HEK293 (cell line): ENCODE results near the gene IWS1.

ENCODE experiments used
- CTCF ChIA-PET: fragments of 350-600 bp; formaldehyde crosslinking; extraction: SDS; loops from one replicate; lab custom pipeline; 2021; ENCODE audit warnings: antibody characterized with exemption; lab: Yijun Ruan, JAX
- POLR2A ChIA-PET: fragments of 300-600 bp; formaldehyde crosslinking; extraction: SDS; loops from one replicate; lab custom pipeline; 2020; ENCODE audit warnings: antibody characterized with exemption, inconsistent platforms; lab: Yijun Ruan, JAX
- H3K27ac ChIP-seq: fragments of 200-500 bp; sonication (Bioruptor generic); 2 replicates; pipeline ENCODE4 v1.5.1; 2014; ENCODE audit warnings: low read depth, low read length, control low read depth, inconsistent platforms; ENCODE audit errors: extremely low read depth
- H3K36me3 ChIP-seq, 2 experiments: fragments of 200-500 bp in 1 of 2; sonication (Bioruptor generic) in 1 of 2; 1 replicate in 1 of 2; 2 replicates in 1 of 2; pipeline ENCODE4 v1.5.1; 2014 to 2017; ENCODE audit warnings: inconsistent platforms in 2 of 2, low read length in 2 of 2; ENCODE audit not compliant: control insufficient read depth in 2 of 2, insufficient read depth in 1 of 2
- H3K4me1 ChIP-seq: fragments of 200-500 bp; sonication (Bioruptor generic); 2 replicates; pipeline ENCODE4 v1.5.1; 2014; ENCODE audit warnings: mild to moderate bottlenecking, low read length, inconsistent platforms; ENCODE audit not compliant: control insufficient read depth, insufficient read depth
- H3K4me3 ChIP-seq: 2 replicates; pipeline ENCODE4 v1.5.1; 2011; ENCODE audit warnings: low read depth, mild to moderate bottlenecking, control low read depth, low read length, moderate library complexity
- H3K9me3 ChIP-seq: fragments of 200-500 bp; sonication (Bioruptor generic); 2 replicates; pipeline ENCODE4 v1.5.1; 2014; ENCODE audit warnings: low read depth, low read length, inconsistent platforms; ENCODE audit not compliant: control insufficient read depth, insufficient read depth
- KLF9 ChIP-seq: fragments of 450-650 bp; formaldehyde crosslinking; IDR thresholded peaks from 2 replicates; pipeline ENCODE4 v1.5.1; 2016; ENCODE audit warnings: missing biosample characterization, missing genetic modification characterization, low read depth
- OVOL3 ChIP-seq: fragments of 450-650 bp; formaldehyde crosslinking; IDR thresholded peaks from 2 replicates; pipeline ENCODE4 v1.5.1; 2016; ENCODE audit warnings: missing biosample characterization, missing genetic modification characterization
- ZIC2 ChIP-seq: fragments of 450-650 bp; formaldehyde crosslinking; IDR thresholded peaks from 2 replicates; pipeline ENCODE4 v1.5.1; 2016; ENCODE audit warnings: missing biosample characterization, missing genetic modification characterization
- ZNF114 ChIP-seq: fragments of 450-650 bp; formaldehyde crosslinking; IDR thresholded peaks from 2 replicates; pipeline ENCODE4 v1.5.0; 2017; ENCODE audit warnings: missing biosample characterization, missing genetic modification characterization
- ZNF138 ChIP-seq: fragments of 450-650 bp; formaldehyde crosslinking; IDR thresholded peaks from 2 replicates; pipeline ENCODE4 v1.5.1; 2016; ENCODE audit warnings: missing biosample characterization, missing genetic modification characterization, borderline replicate concordance
- ZNF155 ChIP-seq: fragments of 450-650 bp; formaldehyde crosslinking; IDR thresholded peaks from 2 replicates; pipeline ENCODE4 v1.5.1; 2016; ENCODE audit warnings: missing biosample characterization, missing genetic modification characterization
- ZNF302 ChIP-seq: fragments of 450-650 bp; formaldehyde crosslinking; IDR thresholded peaks from 2 replicates; pipeline ENCODE4 v1.5.1; 2016; ENCODE audit warnings: missing biosample characterization, missing genetic modification characterization, low read depth
- ZNF350 ChIP-seq: fragments of 450-650 bp; formaldehyde crosslinking; IDR thresholded peaks from 2 replicates; pipeline ENCODE4 v1.5.0; 2017; ENCODE audit warnings: missing biosample characterization, mild to moderate bottlenecking, missing genetic modification characterization
- ZNF391 ChIP-seq: fragments of 450-650 bp; formaldehyde crosslinking; IDR thresholded peaks from 2 replicates; pipeline ENCODE4 v1.5.1; 2016; ENCODE audit warnings: low read depth, missing biosample characterization, missing genetic modification characterization, borderline replicate concordance
- ZNF473 ChIP-seq: fragments of 450-650 bp; formaldehyde crosslinking; IDR thresholded peaks from 2 replicates; pipeline ENCODE4 v1.5.1; 2017; ENCODE audit warnings: missing biosample characterization, missing genetic modification characterization
- ZNF48 ChIP-seq: fragments of 450-650 bp; formaldehyde crosslinking; IDR thresholded peaks from 2 replicates; pipeline ENCODE4 v1.5.1; 2016; ENCODE audit warnings: missing biosample characterization, missing genetic modification characterization
- ZNF560 ChIP-seq: fragments of 450-650 bp; formaldehyde crosslinking; IDR thresholded peaks from 2 replicates; pipeline ENCODE4 v1.5.1; 2017; ENCODE audit warnings: missing biosample characterization, missing genetic modification characterization, borderline replicate concordance
- ZNF664 ChIP-seq: fragments of 450-650 bp; formaldehyde crosslinking; IDR thresholded peaks from 2 replicates; pipeline ENCODE4 v1.5.1; 2016; ENCODE audit warnings: missing biosample characterization, missing genetic modification characterization
- ZNF677 ChIP-seq: fragments of 450-650 bp; IDR thresholded peaks from 2 replicates; pipeline ENCODE4 v1.5.0; 2018; ENCODE audit warnings: missing biosample characterization, mild to moderate bottlenecking, missing genetic modification characterization, moderate library complexity
- ZNF76 ChIP-seq: fragments of 450-650 bp; formaldehyde crosslinking; IDR thresholded peaks from 2 replicates; pipeline ENCODE4; 2016; ENCODE audit warnings: low read depth, missing biosample characterization, missing genetic modification characterization, borderline replicate concordance
- TF ChIP-seq, protein P1 (sequence below): fragments of 450-650 bp; formaldehyde crosslinking; IDR thresholded peaks from 2 replicates; pipeline ENCODE4 v1.5.1; 2016; ENCODE audit warnings: missing biosample characterization, missing genetic modification characterization
- TF ChIP-seq, protein P2 (sequence below): fragments of 450-650 bp; formaldehyde crosslinking; IDR thresholded peaks from 2 replicates; pipeline ENCODE4 v1.5.1; 2016; ENCODE audit warnings: missing biosample characterization, missing genetic modification characterization, borderline replicate concordance
- TF ChIP-seq, protein P3 (sequence below): fragments of 450-650 bp; formaldehyde crosslinking; IDR thresholded peaks from 2 replicates; pipeline ENCODE4 v1.5.1; 2016; ENCODE audit warnings: missing biosample characterization, missing genetic modification characterization
- TF ChIP-seq, protein P4 (sequence below): fragments of 450-650 bp; formaldehyde crosslinking; IDR thresholded peaks from 2 replicates; pipeline ENCODE4 v1.5.1; 2016; ENCODE audit warnings: missing biosample characterization, missing genetic modification characterization
- TF ChIP-seq, protein P5 (sequence below): fragments of 450-650 bp; formaldehyde crosslinking; IDR thresholded peaks from 2 replicates; pipeline ENCODE4 v1.5.1; 2016; ENCODE audit warnings: missing biosample characterization, missing genetic modification characterization
- TF ChIP-seq, protein P6 (sequence below): fragments of 450-650 bp; formaldehyde crosslinking; IDR thresholded peaks from 2 replicates; pipeline ENCODE4 v1.5.1; 2017; ENCODE audit warnings: missing biosample characterization, missing genetic modification characterization

Gene IWS1

DNA sequence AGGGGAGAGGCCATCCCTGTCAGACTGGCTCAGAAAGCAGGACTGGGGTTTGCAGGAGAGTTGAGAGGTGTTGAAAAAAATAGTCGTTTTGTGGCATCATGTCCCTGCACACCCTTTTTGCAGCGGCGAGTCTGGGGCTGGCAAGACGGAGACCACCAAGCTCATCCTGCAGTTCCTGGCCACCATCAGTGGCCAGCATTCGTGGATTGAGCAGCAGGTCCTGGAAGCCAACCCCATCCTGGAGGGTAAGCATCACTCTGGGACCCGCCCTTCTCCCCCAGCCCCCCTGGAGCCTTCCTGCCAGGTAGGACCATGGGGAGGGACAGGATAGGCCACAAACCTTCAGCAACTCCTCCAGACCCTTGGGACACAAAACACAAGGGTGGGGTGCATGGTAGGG, 43.4 kb upstream of the IWS1 start (continued):
- TF ChIP-seq ZNF473 (tag by site-specific recombination) = no peak
- TF ChIP-seq ZNF677 = no peak
- no peak for TF ChIP-seq ZNF114 (tag by site-specific recombination)
- TF ChIP-seq, protein P1, sequence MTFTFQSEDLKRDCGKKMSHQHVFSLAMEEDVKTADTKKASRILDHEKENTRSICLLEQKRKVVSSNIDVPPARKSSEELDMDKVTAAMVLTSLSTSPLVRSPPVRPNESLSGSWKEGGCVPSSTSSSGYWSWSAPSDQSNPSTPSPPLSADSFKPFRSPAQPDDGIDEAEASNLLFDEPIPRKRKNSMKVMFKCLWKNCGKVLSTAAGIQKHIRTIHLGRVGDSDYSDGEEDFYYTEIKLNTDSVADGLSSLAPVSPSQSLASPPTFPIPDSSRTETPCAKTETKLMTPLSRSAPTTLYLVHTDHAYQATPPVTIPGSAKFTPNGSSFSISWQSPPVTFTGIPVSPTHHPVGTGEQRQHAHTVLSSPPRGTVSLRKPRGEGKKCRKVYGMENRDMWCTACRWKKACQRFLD (tag by site-specific recombination) = no peak
- no peak for TF ChIP-seq ZNF48
- TF ChIP-seq ZNF76 (tag by site-specific recombination) = no peak
- no peak for TF ChIP-seq ZNF391 (tag by site-specific recombination)
- TF ChIP-seq, all 188 proteins: peak for 0

DNA sequence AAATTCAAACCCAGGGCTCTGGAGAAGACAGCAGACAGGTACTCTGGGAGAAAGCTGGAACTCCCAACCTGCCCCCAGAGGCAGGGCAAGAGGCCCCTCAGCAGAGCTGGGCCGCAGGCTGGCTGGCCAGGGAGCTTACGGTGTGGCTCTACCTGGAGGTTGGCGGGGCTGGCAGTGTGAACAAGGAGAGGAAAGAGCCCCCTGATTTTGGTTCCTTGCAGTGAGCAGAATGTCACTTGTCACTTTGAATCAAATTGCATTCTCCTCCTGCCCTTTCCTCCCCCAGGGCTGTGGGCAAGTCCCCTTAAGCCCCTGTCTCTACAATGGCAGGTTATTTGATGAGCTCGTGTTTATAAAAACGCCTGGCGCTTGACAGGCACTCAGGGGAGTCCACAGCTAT, 41.8 kb upstream of the IWS1 start:
- Histone ChIP-seq H3K4me3 (no peak overlapping the region), H3K27ac (no peak overlapping the region), H3K4me1 (no peaks in the 10 kb centered on the region), H3K9me3 (no peaks in the 10 kb centered on the region), H3K36me3 (no peaks in the 10 kb centered on the region)
- CTCF ChIA-PET = no interaction called here
- POLR2A ChIA-PET = no interaction called here
- TF ChIP-seq ZNF560 (no peak), ZNF155 (no peak), ZNF302 (tag by site-specific recombination) (no peak), ZNF664 (tag by site-specific recombination) (no peak), ZNF138 (tag by site-specific recombination) (no peak), ZIC2 (tag by site-specific recombination) (no peak), KLF9 (tag by site-specific recombination) (no peak), OVOL3 (no peak), ZNF350 (tag by site-specific recombination) (no peak)
- TF ChIP-seq, protein P2, sequence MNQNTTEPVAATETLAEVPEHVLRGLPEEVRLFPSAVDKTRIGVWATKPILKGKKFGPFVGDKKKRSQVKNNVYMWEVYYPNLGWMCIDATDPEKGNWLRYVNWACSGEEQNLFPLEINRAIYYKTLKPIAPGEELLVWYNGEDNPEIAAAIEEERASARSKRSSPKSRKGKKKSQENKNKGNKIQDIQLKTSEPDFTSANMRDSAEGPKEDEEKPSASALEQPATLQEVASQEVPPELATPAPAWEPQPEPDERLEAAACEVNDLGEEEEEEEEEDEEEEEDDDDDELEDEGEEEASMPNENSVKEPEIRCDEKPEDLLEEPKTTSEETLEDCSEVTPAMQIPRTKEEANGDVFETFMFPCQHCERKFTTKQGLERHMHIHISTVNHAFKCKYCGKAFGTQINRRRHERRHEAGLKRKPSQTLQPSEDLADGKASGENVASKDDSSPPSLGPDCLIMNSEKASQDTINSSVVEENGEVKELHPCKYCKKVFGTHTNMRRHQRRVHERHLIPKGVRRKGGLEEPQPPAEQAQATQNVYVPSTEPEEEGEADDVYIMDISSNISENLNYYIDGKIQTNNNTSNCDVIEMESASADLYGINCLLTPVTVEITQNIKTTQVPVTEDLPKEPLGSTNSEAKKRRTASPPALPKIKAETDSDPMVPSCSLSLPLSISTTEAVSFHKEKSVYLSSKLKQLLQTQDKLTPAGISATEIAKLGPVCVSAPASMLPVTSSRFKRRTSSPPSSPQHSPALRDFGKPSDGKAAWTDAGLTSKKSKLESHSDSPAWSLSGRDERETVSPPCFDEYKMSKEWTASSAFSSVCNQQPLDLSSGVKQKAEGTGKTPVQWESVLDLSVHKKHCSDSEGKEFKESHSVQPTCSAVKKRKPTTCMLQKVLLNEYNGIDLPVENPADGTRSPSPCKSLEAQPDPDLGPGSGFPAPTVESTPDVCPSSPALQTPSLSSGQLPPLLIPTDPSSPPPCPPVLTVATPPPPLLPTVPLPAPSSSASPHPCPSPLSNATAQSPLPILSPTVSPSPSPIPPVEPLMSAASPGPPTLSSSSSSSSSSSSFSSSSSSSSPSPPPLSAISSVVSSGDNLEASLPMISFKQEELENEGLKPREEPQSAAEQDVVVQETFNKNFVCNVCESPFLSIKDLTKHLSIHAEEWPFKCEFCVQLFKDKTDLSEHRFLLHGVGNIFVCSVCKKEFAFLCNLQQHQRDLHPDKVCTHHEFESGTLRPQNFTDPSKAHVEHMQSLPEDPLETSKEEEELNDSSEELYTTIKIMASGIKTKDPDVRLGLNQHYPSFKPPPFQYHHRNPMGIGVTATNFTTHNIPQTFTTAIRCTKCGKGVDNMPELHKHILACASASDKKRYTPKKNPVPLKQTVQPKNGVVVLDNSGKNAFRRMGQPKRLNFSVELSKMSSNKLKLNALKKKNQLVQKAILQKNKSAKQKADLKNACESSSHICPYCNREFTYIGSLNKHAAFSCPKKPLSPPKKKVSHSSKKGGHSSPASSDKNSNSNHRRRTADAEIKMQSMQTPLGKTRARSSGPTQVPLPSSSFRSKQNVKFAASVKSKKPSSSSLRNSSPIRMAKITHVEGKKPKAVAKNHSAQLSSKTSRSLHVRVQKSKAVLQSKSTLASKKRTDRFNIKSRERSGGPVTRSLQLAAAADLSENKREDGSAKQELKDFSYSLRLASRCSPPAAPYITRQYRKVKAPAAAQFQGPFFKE = no peak
- TF ChIP-seq, protein P3, sequence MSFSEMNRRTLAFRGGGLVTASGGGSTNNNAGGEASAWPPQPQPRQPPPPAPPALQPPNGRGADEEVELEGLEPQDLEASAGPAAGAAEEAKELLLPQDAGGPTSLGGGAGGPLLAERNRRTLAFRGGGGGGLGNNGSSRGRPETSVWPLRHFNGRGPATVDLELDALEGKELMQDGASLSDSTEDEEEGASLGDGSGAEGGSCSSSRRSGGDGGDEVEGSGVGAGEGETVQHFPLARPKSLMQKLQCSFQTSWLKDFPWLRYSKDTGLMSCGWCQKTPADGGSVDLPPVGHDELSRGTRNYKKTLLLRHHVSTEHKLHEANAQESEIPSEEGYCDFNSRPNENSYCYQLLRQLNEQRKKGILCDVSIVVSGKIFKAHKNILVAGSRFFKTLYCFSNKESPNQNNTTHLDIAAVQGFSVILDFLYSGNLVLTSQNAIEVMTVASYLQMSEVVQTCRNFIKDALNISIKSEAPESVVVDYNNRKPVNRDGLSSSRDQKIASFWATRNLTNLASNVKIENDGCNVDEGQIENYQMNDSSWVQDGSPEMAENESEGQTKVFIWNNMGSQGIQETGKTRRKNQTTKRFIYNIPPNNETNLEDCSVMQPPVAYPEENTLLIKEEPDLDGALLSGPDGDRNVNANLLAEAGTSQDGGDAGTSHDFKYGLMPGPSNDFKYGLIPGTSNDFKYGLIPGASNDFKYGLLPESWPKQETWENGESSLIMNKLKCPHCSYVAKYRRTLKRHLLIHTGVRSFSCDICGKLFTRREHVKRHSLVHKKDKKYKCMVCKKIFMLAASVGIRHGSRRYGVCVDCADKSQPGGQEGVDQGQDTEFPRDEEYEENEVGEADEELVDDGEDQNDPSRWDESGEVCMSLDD (tag by site-specific recombination) = no peak
- TF ChIP-seq, protein P4, sequence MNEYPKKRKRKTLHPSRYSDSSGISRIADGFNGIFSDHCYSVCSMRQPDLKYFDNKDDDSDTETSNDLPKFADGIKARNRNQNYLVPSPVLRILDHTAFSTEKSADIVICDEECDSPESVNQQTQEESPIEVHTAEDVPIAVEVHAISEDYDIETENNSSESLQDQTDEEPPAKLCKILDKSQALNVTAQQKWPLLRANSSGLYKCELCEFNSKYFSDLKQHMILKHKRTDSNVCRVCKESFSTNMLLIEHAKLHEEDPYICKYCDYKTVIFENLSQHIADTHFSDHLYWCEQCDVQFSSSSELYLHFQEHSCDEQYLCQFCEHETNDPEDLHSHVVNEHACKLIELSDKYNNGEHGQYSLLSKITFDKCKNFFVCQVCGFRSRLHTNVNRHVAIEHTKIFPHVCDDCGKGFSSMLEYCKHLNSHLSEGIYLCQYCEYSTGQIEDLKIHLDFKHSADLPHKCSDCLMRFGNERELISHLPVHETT (tag by site-specific recombination) = no peak
- TF ChIP-seq, protein P5, sequence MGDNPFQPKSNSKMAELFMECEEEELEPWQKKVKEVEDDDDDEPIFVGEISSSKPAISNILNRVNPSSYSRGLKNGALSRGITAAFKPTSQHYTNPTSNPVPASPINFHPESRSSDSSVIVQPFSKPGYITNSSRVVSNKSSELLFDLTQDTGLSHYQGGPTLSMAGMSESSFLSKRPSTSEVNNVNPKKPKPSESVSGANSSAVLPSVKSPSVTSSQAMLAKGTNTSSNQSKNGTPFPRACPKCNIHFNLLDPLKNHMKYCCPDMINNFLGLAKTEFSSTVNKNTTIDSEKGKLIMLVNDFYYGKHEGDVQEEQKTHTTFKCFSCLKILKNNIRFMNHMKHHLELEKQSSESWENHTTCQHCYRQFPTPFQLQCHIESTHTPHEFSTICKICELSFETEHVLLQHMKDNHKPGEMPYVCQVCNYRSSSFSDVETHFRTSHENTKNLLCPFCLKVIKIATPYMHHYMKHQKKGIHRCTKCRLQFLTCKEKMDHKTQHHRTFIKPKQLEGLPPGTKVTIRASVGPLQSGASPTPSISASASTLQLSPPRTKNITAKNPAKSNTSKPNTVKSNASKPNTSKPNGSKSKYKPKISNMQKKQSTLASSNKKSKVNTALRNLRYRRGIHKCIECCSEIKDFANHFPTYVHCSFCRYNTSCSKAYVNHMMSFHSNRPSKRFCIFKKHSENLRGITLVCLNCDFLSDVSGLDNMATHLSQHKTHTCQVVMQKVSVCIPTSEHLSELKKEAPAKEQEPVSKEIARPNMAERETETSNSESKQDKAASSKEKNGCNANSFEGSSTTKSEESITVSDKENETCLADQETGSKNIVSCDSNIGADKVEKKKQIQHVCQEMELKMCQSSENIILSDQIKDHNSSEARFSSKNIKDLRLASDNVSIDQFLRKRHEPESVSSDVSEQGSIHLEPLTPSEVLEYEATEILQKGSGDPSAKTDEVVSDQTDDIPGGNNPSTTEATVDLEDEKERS (tag by site-specific recombination) = no peak
- TF ChIP-seq, protein P6, sequence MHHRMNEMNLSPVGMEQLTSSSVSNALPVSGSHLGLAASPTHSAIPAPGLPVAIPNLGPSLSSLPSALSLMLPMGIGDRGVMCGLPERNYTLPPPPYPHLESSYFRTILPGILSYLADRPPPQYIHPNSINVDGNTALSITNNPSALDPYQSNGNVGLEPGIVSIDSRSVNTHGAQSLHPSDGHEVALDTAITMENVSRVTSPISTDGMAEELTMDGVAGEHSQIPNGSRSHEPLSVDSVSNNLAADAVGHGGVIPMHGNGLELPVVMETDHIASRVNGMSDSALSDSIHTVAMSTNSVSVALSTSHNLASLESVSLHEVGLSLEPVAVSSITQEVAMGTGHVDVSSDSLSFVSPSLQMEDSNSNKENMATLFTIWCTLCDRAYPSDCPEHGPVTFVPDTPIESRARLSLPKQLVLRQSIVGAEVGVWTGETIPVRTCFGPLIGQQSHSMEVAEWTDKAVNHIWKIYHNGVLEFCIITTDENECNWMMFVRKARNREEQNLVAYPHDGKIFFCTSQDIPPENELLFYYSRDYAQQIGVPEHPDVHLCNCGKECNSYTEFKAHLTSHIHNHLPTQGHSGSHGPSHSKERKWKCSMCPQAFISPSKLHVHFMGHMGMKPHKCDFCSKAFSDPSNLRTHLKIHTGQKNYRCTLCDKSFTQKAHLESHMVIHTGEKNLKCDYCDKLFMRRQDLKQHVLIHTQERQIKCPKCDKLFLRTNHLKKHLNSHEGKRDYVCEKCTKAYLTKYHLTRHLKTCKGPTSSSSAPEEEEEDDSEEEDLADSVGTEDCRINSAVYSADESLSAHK (tag by site-specific recombination) = no peak
